Loucy (cell line): Measurements from ENCODE around the gene SV2B.

Experiments used
- H2AFZ ChIP-seq: fragments of 200-600 bp; sonication (generic); 2 replicates; pipeline ENCODE4 v1.6.0; 2016; ENCODE audit warnings: antibody characterized with exemption, mild to moderate bottlenecking, low read length, moderate library complexity
- H3F3A ChIP-seq: fragments of 200-600 bp; 2 replicates; pipeline ENCODE4 v1.6.0; 2016; ENCODE audit warnings: antibody characterized with exemption, low read depth, mild to moderate bottlenecking
- H3K27me3 ChIP-seq: fragments of 200-600 bp; sonication (generic); 2 replicates; pipeline ENCODE4 v1.6.1; 2014; ENCODE audit warnings: low read length, mild to moderate bottlenecking; ENCODE audit not compliant: insufficient read depth, poor library complexity, severe bottlenecking
- H3K36me3 ChIP-seq: fragments of 200-600 bp; sonication (generic); 2 replicates; pipeline ENCODE4 v1.6.1; 2016; ENCODE audit warnings: low read length; ENCODE audit not compliant: insufficient read depth
- H3K4me1 ChIP-seq: fragments of 200-600 bp; sonication (generic); 2 replicates; pipeline ENCODE4 v1.5.1; 2014; ENCODE audit warnings: low read length, mild to moderate bottlenecking; ENCODE audit not compliant: insufficient read depth, poor library complexity, severe bottlenecking
- H3K4me2 ChIP-seq: fragments of 200-600 bp; sonication (generic); 2 replicates; pipeline ENCODE4 v1.6.0; 2014; ENCODE audit warnings: antibody characterized with exemption, low read length, low read depth, mild to moderate bottlenecking; ENCODE audit not compliant: poor library complexity, severe bottlenecking
- H3K4me3 ChIP-seq: fragments of 200-600 bp; sonication (generic); 2 replicates; pipeline ENCODE4 v1.5.1; 2014; ENCODE audit warnings: low read length, mild to moderate bottlenecking, mixed read lengths; ENCODE audit not compliant: poor library complexity, severe bottlenecking
- H3K79me2 ChIP-seq: fragments of 200-600 bp; sonication (generic); 2 replicates; pipeline ENCODE4 v1.6.1; 2014; ENCODE audit warnings: low read length; ENCODE audit not compliant: insufficient read depth
- H3K9ac ChIP-seq: fragments of 200-600 bp; sonication (generic); 2 replicates; pipeline ENCODE4 v1.6.0; 2014; ENCODE audit warnings: mild to moderate bottlenecking, low read depth, low read length, moderate library complexity; ENCODE audit not compliant: poor library complexity, severe bottlenecking
- H3K9me2 ChIP-seq: fragments of 200-600 bp; sonication (generic); replicated peaks from 2 replicates; pipeline ENCODE4 v1.6.1; 2016; ENCODE audit warnings: low read depth, low read length, mixed read lengths
- H3K9me3 ChIP-seq: fragments of 200-600 bp; sonication (generic); 2 replicates; pipeline ENCODE4 v1.6.1; 2014; ENCODE audit warnings: mild to moderate bottlenecking, antibody characterized with exemption, low read length, low read depth; ENCODE audit not compliant: insufficient read depth
- H4K20me1 ChIP-seq: fragments of 200-600 bp; sonication (generic); 2 replicates; pipeline ENCODE4 v1.6.0; 2014; ENCODE audit warnings: antibody characterized with exemption, low read length, mild to moderate bottlenecking; ENCODE audit not compliant: insufficient read depth, poor library complexity, severe bottlenecking
- CTCF ChIP-seq: fragments of 200-600 bp; sonication (generic); conservative IDR thresholded peaks from 2 replicates; pipeline ENCODE4 v1.5.1; 2014; ENCODE audit warnings: mild to moderate bottlenecking, antibody characterized with exemption, low read length
- EZH2phosphoT487 ChIP-seq: fragments of 200-600 bp; IDR thresholded peaks from 2 replicates; pipeline ENCODE4 v1.6.1; 2018; ENCODE audit warnings: antibody characterized with exemption, mild to moderate bottlenecking, moderate library complexity, borderline replicate concordance

Gene SV2B

GRCh38 chr15:91318516-91318915, 218.5 kb downstream of the SV2B start:
- no peaks in the 10 kb centered on the region for H4K20me1 ChIP-seq
- no peaks in the 10 kb centered on the region for H3K79me2 ChIP-seq
- peaks cover 27% of the 10 kb centered on the region for H3K4me1 ChIP-seq
- H3K36me3 ChIP-seq = no peaks in the 10 kb centered on the region
- H3K27me3 ChIP-seq = no peaks in the 10 kb centered on the region
- H2AFZ ChIP-seq = no peak overlapping the region
- 0 out of 2 replicates have a peak, but pooled peaks cover 5% of the 10 kb centered on the region for H3F3A ChIP-seq
- no peak overlapping the region for H3K4me3 ChIP-seq
- no peaks in the 10 kb centered on the region for H3K9me3 ChIP-seq
- no peak for TF ChIP-seq EZH2phosphoT487
- TF ChIP-seq CTCF = no peak
- no peak overlapping the region for H3K9ac ChIP-seq
- H3K9me2 ChIP-seq = no peaks in the 10 kb centered on the region
- no peak overlapping the region for H3K4me2 ChIP-seq

- H3K27me3 ChIP-seq = no peaks in the 10 kb centered on the region
- no peaks in the 10 kb centered on the region for H3K9me2 ChIP-seq
- H3K4me1 ChIP-seq = peaks cover 27% of the 10 kb centered on the region
- no peak overlapping the region for H3K4me2 ChIP-seq
- H3K36me3 ChIP-seq = no peaks in the 10 kb centered on the region
- H3K79me2 ChIP-seq = no peaks in the 10 kb centered on the region
- H4K20me1 ChIP-seq = no peaks in the 10 kb centered on the region
- no peaks in the 10 kb centered on the region for H3K9me3 ChIP-seq
- H2AFZ ChIP-seq = no peak overlapping the region
- no peak overlapping the region for H3K9ac ChIP-seq
- H3K4me3 ChIP-seq = no peak overlapping the region
- H3F3A ChIP-seq = 0 out of 2 replicates have a peak, but pooled peaks cover 5% of the 10 kb centered on the region
- TF ChIP-seq EZH2phosphoT487 (no peak), CTCF (no peak)
Observed at GRCh38 chr15:91318931-91319330, 218.9 kb downstream of the SV2B start.

GRCh38 chr15:91319371-91320059, 219.5 kb downstream of the SV2B start:
- Histone ChIP-seq H3K4me2 (no peak overlapping the region), H3K9ac (no peak overlapping the region), H3K9me3 (no peaks in the 10 kb centered on the region), H2AFZ (no peak overlapping the region), H3K4me3 (no peak overlapping the region), H3F3A (0 out of 2 replicates have a peak, but pooled peaks cover 5% of the 10 kb centered on the region), H3K36me3 (no peaks in the 10 kb centered on the region), H3K9me2 (no peaks in the 10 kb centered on the region), H3K27me3 (no peaks in the 10 kb centered on the region), H4K20me1 (no peaks in the 10 kb centered on the region), H3K4me1 (peaks cover 23% of the 10 kb centered on the region), H3K79me2 (no peaks in the 10 kb centered on the region)
- TF ChIP-seq CTCF (no peak), EZH2phosphoT487 (no peak)
